ENCODE measurements around the gene MOV10. TPM values are rescaled to one million over a fixed set of nuclear protein-coding genes. Genes with fewer than 3 reads are reported as not detected.

Gene MOV10
- total and polyA plus RNA-seq, 9 of the 15 experiments (the other 6 are each of a cell fraction or from before 2014, with no cell fraction given): 16.7 to 105 (median 49.5) TPM

DNA sequence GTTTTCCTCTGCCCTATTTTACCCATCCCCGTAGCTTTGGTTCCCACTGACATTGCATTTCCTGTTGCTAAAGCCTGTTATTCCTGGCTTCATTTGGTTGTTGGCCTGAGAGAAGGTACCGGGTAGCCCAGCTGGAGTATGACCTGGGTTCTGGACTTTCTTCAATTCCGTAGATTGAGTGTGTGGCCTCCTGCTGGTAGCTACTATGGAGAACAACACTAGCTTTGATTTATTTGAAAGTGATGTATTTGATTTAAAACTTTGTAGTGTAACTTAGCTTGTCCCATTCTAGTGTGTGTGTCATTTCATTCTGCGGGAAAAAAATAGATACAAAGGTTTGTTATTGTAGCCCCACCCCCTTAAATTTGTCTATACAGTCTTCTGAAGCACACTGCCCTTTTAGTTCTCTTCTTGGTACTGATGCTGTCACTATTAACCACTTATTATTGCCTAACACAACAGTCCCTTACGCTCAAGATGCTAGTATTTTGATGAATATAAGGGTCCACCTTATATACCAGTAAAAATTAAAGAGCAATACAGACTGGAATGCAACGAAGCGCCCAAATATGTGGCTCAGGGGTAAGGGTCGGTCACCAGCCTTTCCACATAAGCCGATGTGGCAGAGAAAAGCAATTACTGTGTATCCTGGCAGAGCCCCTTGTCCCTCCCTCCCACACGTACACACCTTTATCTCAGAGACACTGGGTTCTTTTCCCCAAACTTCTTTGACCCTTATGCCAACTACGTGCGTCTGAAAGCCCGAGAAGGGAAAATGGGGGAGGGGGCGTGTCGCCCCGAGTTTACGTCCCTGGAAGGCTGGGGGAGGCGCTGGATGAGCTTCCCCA lies 643 bp upstream of the MOV10 start (continued):
- TF ChIP-seq, protein P1, sequence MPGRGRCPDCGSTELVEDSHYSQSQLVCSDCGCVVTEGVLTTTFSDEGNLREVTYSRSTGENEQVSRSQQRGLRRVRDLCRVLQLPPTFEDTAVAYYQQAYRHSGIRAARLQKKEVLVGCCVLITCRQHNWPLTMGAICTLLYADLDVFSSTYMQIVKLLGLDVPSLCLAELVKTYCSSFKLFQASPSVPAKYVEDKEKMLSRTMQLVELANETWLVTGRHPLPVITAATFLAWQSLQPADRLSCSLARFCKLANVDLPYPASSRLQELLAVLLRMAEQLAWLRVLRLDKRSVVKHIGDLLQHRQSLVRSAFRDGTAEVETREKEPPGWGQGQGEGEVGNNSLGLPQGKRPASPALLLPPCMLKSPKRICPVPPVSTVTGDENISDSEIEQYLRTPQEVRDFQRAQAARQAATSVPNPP (IDR thresholded peaks at IDR 0.05; ENCODE audit: borderline replicate concordance, insufficient read depth, insufficient read length): no peak
- TF ChIP-seq ZNF24 (IDR thresholded peaks at IDR 0.05) (no peak), PCBP2 (IDR thresholded peaks at IDR 0.05; ENCODE audit: low read depth, low read length, poor library complexity, severe bottlenecking) (no peak), SMAD3 (CRISPR knock-in tag; conservative IDR thresholded peaks at IDR 0.05) (no peak), ZNF644 (tag; IDR thresholded peaks at IDR 0.05; ENCODE audit: low read depth) (no peak), KDM5B (IDR thresholded peaks at IDR 0.05; ENCODE audit: insufficient replicate concordance, low read depth, low read length) (no peak), HNRNPL (IDR thresholded peaks at IDR 0.05; ENCODE audit: low read depth, low read length) (no peak), TAF7 (tag; IDR thresholded peaks at IDR 0.05) (no peak; the same call in 1 of the 2 replicates), SMARCA4 (IDR thresholded peaks at IDR 0.05) (no peak), SMARCE1 (IDR thresholded peaks at IDR 0.05) (no peak), ZSCAN32 (CRISPR knock-in tag; IDR thresholded peaks at IDR 0.05) (no peak), SAP30 (IDR thresholded peaks at IDR 0.05; ENCODE audit: borderline replicate concordance, insufficient read depth, low read depth, low read length, poor library complexity, severe bottlenecking) (no peak)
- TF ChIP-seq, protein P2, sequence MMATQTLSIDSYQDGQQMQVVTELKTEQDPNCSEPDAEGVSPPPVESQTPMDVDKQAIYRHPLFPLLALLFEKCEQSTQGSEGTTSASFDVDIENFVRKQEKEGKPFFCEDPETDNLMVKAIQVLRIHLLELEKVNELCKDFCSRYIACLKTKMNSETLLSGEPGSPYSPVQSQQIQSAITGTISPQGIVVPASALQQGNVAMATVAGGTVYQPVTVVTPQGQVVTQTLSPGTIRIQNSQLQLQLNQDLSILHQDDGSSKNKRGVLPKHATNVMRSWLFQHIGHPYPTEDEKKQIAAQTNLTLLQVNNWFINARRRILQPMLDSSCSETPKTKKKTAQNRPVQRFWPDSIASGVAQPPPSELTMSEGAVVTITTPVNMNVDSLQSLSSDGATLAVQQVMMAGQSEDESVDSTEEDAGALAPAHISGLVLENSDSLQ (IDR thresholded peaks at IDR 0.05): no peak
- TF ChIP-seq, protein P3, sequence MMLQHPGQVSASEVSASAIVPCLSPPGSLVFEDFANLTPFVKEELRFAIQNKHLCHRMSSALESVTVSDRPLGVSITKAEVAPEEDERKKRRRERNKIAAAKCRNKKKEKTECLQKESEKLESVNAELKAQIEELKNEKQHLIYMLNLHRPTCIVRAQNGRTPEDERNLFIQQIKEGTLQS (IDR thresholded peaks at IDR 0.05): no peak
- TF ChIP-seq, protein P3 (CRISPR knock-in tag; conservative IDR thresholded peaks at IDR 0.05): no peak
- TF ChIP-seq, protein P4, sequence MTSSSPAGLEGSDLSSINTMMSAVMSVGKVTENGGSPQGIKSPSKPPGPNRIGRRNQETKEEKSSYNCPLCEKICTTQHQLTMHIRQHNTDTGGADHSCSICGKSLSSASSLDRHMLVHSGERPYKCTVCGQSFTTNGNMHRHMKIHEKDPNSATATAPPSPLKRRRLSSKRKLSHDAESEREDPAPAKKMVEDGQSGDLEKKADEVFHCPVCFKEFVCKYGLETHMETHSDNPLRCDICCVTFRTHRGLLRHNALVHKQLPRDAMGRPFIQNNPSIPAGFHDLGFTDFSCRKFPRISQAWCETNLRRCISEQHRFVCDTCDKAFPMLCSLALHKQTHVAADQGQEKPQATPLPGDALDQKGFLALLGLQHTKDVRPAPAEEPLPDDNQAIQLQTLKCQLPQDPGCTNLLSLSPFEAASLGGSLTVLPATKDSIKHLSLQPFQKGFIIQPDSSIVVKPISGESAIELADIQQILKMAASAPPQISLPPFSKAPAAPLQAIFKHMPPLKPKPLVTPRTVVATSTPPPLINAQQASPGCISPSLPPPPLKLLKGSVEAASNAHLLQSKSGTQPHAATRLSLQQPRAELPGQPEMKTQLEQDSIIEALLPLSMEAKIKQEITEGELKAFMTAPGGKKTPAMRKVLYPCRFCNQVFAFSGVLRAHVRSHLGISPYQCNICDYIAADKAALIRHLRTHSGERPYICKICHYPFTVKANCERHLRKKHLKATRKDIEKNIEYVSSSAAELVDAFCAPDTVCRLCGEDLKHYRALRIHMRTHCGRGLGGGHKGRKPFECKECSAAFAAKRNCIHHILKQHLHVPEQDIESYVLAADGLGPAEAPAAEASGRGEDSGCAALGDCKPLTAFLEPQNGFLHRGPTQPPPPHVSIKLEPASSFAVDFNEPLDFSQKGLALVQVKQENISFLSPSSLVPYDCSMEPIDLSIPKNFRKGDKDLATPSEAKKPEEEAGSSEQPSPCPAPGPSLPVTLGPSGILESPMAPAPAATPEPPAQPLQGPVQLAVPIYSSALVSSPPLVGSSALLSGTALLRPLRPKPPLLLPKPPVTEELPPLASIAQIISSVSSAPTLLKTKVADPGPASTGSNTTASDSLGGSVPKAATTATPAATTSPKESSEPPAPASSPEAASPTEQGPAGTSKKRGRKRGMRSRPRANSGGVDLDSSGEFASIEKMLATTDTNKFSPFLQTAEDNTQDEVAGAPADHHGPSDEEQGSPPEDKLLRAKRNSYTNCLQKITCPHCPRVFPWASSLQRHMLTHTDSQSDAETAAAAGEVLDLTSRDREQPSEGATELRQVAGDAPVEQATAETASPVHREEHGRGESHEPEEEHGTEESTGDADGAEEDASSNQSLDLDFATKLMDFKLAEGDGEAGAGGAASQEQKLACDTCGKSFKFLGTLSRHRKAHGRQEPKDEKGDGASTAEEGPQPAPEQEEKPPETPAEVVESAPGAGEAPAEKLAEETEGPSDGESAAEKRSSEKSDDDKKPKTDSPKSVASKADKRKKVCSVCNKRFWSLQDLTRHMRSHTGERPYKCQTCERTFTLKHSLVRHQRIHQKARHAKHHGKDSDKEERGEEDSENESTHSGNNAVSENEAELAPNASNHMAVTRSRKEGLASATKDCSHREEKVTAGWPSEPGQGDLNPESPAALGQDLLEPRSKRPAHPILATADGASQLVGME (CRISPR knock-in tag; IDR thresholded peaks at IDR 0.05): 0 out of 2 replicates have a peak, but pooled peaks have one; percentile 12
